Body of pancreas (tissue), 4 donors: ENCODE measurements around the gene BANP. TPM values are rescaled to one million over a fixed set of nuclear protein-coding genes. Genes with fewer than 3 reads are reported as not detected.
A peak's percentile ranks its signal among the peaks of the same experiment; 100 is the strongest.

Experiments used
- ATAC-seq: fragments of 150-250 bp; one replicate; pipeline ENCODE4 v1.9.1; 2016
- DNase-seq, 4 donors: peaks; one replicate each; pipeline ENCODE4 v3.0.0-alpha.2; 2019
- H3K27ac ChIP-seq, 4 donors: fragments of 200-600 bp; sonication (generic); 1 replicate in 3 of 4; 2 replicates in 1 of 4; pipeline versions ENCODE4 v1.5.1 to v1.6.1; 2016 to 2019; ENCODE audit warnings: mild to moderate bottlenecking in 1 of 4, mixed read lengths in 1 of 4, moderate library complexity in 1 of 4
- H3K27me3 ChIP-seq, 2 donors: fragments of 200-600 bp; sonication (generic); one replicate each; pipeline ENCODE4 v1.6.0; 2016; ENCODE audit warnings: mild to moderate bottlenecking in 1 of 2
- H3K36me3 ChIP-seq, 2 donors: fragments of 200-600 bp; sonication (generic); replicated peaks in 1 of 2; 2 replicates each; pipeline ENCODE4 v1.5.1; 2016; ENCODE audit warnings: low read depth in 2 of 2; ENCODE audit not compliant: insufficient read depth in 1 of 2
- H3K4me1 ChIP-seq: fragments of 200-600 bp; sonication (generic); one replicate; pipeline ENCODE4 v1.6.0; 2016
- H3K4me3 ChIP-seq, 2 donors: fragments of 200-600 bp; sonication (generic); 1 replicate in 1 of 2; 2 replicates in 1 of 2; pipeline ENCODE4 v1.5.1; 2016 to 2019
- H3K9me3 ChIP-seq, 3 donors: fragments of 200-600 bp; sonication (generic); 1 replicate in 2 of 3; 2 replicates in 1 of 3; pipeline ENCODE4 v1.5.1; 2016
- POLR2A ChIP-seq, 3 donors: fragments of 450-650 bp; IDR thresholded peaks; one replicate each; pipeline ENCODE4 v1.6.1; 2016; ENCODE audit warnings: antibody characterized with exemption in 3 of 3, mild to moderate bottlenecking in 2 of 3
- WGBS, 2 donors: methylation state at CpG; one replicate each; pipeline ENCODE4 v1.1.5; 2017; 5-methylcytosine and 5-hydroxymethylcytosine counted together
- intact Hi-C: fragments of 100-400 bp; cut with DNase I; formaldehyde crosslinking; loops from one replicate; pipeline ENCODE4 v1.15.1; 2023
- total RNA-seq, 2 donors: library from RNA; depleted of rRNA; stranded (reverse); fragments of >200 nt; gene quantifications; one replicate each; pipeline ENCODE4 v1.1.0, GENCODE V29; 2016
- TF ChIP-seq, protein P1 (sequence below), 7 experiments: fragments of 450-650 bp in 4 of 7; fragments of 200-600 bp in 3 of 7; sonication (generic) in 3 of 7; IDR thresholded peaks; one replicate each; pipeline ENCODE4 v1.5.1; 2016 to 2019; ENCODE audit warnings: antibody characterized with exemption in 7 of 7

Gene BANP
- total RNA-seq, 2 donors from 2014 or later, result 19.1 to 20.2 TPM

DNA sequence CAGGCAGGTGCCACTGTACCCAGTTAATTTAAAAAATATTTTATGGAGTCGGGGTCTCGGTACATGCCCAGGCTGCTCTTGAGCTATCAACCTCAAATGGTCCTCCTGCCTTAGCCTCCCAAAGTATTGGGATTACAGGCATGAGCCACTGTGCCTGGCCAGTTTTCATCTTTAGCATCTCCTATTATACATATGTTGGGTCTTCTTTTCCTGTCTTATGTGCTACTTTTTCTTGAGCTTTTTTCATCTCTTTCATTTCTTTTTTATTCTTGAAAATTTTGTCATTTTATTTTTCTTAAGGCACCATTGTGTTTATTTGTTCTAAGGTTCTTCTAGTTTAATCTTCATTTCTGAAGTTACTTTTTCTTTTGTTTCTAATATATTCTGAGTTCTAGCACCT is 20.7 kb downstream of the BANP start:
- Histone ChIP-seq H3K4me3 (no peak overlapping the region), H3K4me1 (peaks cover 1% of the 10 kb centered on the region), H3K27ac (no peak overlapping the region), H3K27me3 (no peaks in the 10 kb centered on the region), H3K36me3 (no peaks in the 10 kb centered on the region), H3K9me3 (peaks cover 0 to 6% (median 0%) of the 10 kb centered on the region in 3 donors)
- intact Hi-C loops, result no loop called here
- TF ChIP-seq, protein P1, sequence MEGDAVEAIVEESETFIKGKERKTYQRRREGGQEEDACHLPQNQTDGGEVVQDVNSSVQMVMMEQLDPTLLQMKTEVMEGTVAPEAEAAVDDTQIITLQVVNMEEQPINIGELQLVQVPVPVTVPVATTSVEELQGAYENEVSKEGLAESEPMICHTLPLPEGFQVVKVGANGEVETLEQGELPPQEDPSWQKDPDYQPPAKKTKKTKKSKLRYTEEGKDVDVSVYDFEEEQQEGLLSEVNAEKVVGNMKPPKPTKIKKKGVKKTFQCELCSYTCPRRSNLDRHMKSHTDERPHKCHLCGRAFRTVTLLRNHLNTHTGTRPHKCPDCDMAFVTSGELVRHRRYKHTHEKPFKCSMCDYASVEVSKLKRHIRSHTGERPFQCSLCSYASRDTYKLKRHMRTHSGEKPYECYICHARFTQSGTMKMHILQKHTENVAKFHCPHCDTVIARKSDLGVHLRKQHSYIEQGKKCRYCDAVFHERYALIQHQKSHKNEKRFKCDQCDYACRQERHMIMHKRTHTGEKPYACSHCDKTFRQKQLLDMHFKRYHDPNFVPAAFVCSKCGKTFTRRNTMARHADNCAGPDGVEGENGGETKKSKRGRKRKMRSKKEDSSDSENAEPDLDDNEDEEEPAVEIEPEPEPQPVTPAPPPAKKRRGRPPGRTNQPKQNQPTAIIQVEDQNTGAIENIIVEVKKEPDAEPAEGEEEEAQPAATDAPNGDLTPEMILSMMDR (IDR thresholded peaks at IDR 0.05), result no peak
- ATAC-seq (no peak), DNase-seq (no peak)
- WGBS, 2 donors, result 100% methylated on average over 2 of the region's 2 CpGs

DNA sequence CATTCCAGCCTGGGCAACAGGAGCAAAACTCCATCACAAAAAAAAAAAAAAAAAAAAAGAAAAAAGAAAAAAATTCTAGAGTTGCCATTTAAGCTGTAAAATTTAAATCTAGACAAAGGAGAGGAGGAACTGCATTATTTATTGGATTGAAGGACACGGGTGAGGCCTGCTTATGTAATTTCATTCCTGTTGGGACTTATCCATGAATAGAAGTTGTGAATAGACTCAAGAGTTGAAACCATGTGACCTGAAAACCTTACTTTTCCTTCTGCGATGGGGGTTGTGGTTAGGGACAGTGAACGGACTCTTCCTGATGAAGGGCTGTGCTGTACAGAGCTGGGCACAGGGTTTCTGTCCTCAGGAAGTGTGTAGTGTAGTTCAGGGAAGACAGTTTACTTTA is 22.5 kb downstream of the BANP start:
- WGBS, 2 donors, result 86 to 95% methylated on average over 3 of the region's 3 CpGs
- H3K4me3 ChIP-seq, result no peak overlapping the region

DNA sequence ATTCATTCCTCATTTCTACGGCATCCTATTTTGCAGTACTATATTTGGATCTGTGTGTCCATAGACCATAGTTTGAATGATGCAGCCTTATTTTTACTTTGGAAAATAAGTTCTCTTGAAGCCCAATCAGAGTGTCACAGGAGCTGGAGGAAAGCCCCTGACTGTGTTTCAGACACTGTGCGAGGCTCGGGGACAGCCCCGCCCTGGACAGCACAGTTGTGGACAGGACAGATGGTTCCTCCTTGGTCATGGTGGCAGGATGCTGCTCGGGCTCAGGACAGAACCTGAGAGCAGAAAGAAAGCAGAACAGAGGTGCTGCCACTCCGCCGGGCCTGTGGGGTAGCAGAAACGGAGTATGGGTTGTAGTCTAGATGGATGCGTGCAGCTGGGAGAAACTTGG is 22.9 kb downstream of the BANP start:
- peaks cover 0 to 6% (median 0%) of the 10 kb centered on the region in 3 donors for H3K9me3 ChIP-seq
- DNase-seq, result no peak
- no peaks in the 10 kb centered on the region for H3K27me3 ChIP-seq
- WGBS, 2 donors, result 86 to 88% methylated on average over 9 of the region's 9 CpGs
- peaks cover 7% of the 10 kb centered on the region for H3K4me1 ChIP-seq
- ATAC-seq, result no peak
- H3K27ac ChIP-seq, result no peak overlapping the region
- TF ChIP-seq, protein P1 (IDR thresholded peaks at IDR 0.05), result no peak
- TF ChIP-seq POLR2A (IDR thresholded peaks at IDR 0.05), result no peak
- intact Hi-C loops, result no loop called here
- H3K36me3 ChIP-seq, result no peaks in the 10 kb centered on the region
- H3K4me3 ChIP-seq, result no peak overlapping the region

More for the DNA sequence above, 22.5 kb downstream of the BANP start:
- Histone ChIP-seq H3K27me3 (no peaks in the 10 kb centered on the region), H3K4me1 (peaks cover 3% of the 10 kb centered on the region), H3K27ac (no peak overlapping the region), H3K36me3 (no peaks in the 10 kb centered on the region), H3K9me3 (peaks cover 0 to 6% (median 0%) of the 10 kb centered on the region in 3 donors)
- DNase-seq (no peak), ATAC-seq (no peak)
- intact Hi-C loops, result no loop called here
- TF ChIP-seq, protein P1 (IDR thresholded peaks at IDR 0.05), result no peak
- TF ChIP-seq POLR2A (IDR thresholded peaks at IDR 0.05), result no peak

DNA sequence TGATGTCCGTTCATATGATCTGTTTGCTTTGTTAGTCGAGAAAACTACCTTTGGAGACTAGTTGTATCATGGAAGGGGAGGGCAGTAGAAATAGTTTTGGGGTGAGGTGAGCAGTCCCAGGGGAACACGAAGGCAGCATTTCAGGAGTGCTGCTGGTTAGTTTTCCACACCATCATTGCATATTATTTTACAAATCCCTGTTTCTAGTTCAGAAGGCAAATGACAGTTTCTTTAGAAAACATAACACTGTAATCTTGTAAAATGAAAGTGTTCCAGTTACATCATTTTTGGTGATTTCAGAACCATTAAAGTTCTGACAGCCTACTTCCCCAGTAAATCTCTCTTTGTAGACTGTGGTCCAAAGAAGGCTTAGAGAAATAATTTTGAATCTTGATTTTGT is 25.4 kb downstream of the BANP start:
- intact Hi-C loops, result no loop called here
- no peaks in the 10 kb centered on the region for H3K36me3 ChIP-seq
- 74 to 83% methylated on average over 3 of the region's 3 CpGs for WGBS, 2 donors
- peaks cover 0 to 4% (median 0%) of the 10 kb centered on the region in 3 donors for H3K9me3 ChIP-seq
- H3K4me1 ChIP-seq, result peaks cover 23% of the 10 kb centered on the region
- TF ChIP-seq, protein P1 (IDR thresholded peaks at IDR 0.05), result no peak
- no peak for TF ChIP-seq POLR2A (IDR thresholded peaks at IDR 0.05)
- no peaks in the 10 kb centered on the region for H3K27me3 ChIP-seq
- H3K27ac ChIP-seq, result no peak overlapping the region
- no peak for ATAC-seq
- DNase-seq, result no peak
- no peak overlapping the region for H3K4me3 ChIP-seq

- no peaks in the 10 kb centered on the region for H3K36me3 ChIP-seq
Measured at GRCh38 chr16:87978127-87978526, 26.9 kb downstream of the BANP start.

More at GRCh38 chr16:87978127-87978526, 26.9 kb downstream of the BANP start:
- DNase-seq (no peak), ATAC-seq (no peak)
- H3K4me1 ChIP-seq, result peaks cover 23% of the 10 kb centered on the region
- intact Hi-C loops, result no loop called here
- H3K27ac ChIP-seq, result peak overlapping the region in 3 of 4 donors; percentile 75 to 88 (median 81)
- WGBS, 2 donors, result 84 to 97% methylated on average over 5 of the region's 5 CpGs
- TF ChIP-seq, protein P1 (IDR thresholded peaks at IDR 0.05), result no peak
- no peak for TF ChIP-seq POLR2A (IDR thresholded peaks at IDR 0.05)
- no peak overlapping the region for H3K4me3 ChIP-seq
- no peaks in the 10 kb centered on the region for H3K27me3 ChIP-seq
- no peaks in the 10 kb centered on the region for H3K9me3 ChIP-seq
